Activated B cell treated with CpG ODN at 0.5 μM for 24 hours (primary cell): ENCODE data around the gene TROAP. TPM values are rescaled to one million over a fixed set of nuclear protein-coding genes. Genes with fewer than 3 reads are reported as not detected.
"Not testable (repeated sequence)": the region's sequence is repeated elsewhere in the genome, so short reads cannot be mapped to it uniquely, and the experiment has no call there.

Experiments
- ATAC-seq: fragments of 200-7000 bp; cut with Tn5 transposase; one replicate; pipeline ENCODE4 v1.10.0; 2021; ENCODE audit warnings: low read depth, mild to moderate bottlenecking, moderate library complexity
- CTCF ChIA-PET: fragments of 350-600 bp; sonication (Branson Sonifier 250); formaldehyde crosslinking; loops from one replicate; lab custom pipeline; 2021; ENCODE audit warnings: antibody characterized with exemption; lab: Charles Lee
- POLR2A ChIA-PET: fragments of 350-600 bp; sonication (Branson Sonifier 250); formaldehyde crosslinking; loops from one replicate; lab custom pipeline; 2021; ENCODE audit warnings: antibody characterized with exemption; lab: Charles Lee
- DNase-seq: peaks from one replicate; pipeline ENCODE4 v3.0.0; 2022
- H3K27ac Mint-ChIP-seq: one replicate; pipeline ENCODE4 v1.8.0; 2020; ENCODE audit warnings: mixed read lengths
- H3K27me3 Mint-ChIP-seq: one replicate; pipeline ENCODE4 v1.8.0; 2021; ENCODE audit warnings: mixed read lengths
- H3K36me3 Mint-ChIP-seq: one replicate; pipeline ENCODE4 v1.8.0; 2021; ENCODE audit warnings: low read depth, mixed read lengths
- H3K4me1 Mint-ChIP-seq: one replicate; pipeline ENCODE4 v1.8.0; 2021; ENCODE audit warnings: mixed read lengths
- H3K4me3 Mint-ChIP-seq: one replicate; pipeline ENCODE4 v1.8.0; 2020; ENCODE audit warnings: mild to moderate bottlenecking, mixed read lengths
- H3K9me3 Mint-ChIP-seq: one replicate; pipeline ENCODE4 v1.8.0; 2020; ENCODE audit warnings: mixed read lengths
- intact Hi-C: fragments of 100-400 bp; cut with micrococcal nuclease; formaldehyde crosslinking; loops from one replicate; pipeline ENCODE4 v1.15.1; 2024
- total RNA-seq: library from RNA; stranded (reverse); gene quantifications from 2 replicates; pipeline ENCODE4 v1.2.3, GENCODE V29; 2022
- TF ChIP-seq, protein P1 (sequence below): fragments of 200-600 bp; IDR thresholded peaks from one replicate; pipeline ENCODE4 v1.8.0; 2022; ENCODE audit warnings: antibody characterized with exemption, mild to moderate bottlenecking

TROAP gene
- total RNA-seq, 1 donor from 2014 or later: 3.1 TPM

GRCh38 chr12:49301760-49302159, 21.3 kb upstream of the TROAP start:
- peaks cover 15% of the 10 kb centered on the region for H3K4me1 Mint-ChIP-seq
- no peak for ATAC-seq
- no peak overlapping the region for H3K4me3 Mint-ChIP-seq
- TF ChIP-seq, protein P1, sequence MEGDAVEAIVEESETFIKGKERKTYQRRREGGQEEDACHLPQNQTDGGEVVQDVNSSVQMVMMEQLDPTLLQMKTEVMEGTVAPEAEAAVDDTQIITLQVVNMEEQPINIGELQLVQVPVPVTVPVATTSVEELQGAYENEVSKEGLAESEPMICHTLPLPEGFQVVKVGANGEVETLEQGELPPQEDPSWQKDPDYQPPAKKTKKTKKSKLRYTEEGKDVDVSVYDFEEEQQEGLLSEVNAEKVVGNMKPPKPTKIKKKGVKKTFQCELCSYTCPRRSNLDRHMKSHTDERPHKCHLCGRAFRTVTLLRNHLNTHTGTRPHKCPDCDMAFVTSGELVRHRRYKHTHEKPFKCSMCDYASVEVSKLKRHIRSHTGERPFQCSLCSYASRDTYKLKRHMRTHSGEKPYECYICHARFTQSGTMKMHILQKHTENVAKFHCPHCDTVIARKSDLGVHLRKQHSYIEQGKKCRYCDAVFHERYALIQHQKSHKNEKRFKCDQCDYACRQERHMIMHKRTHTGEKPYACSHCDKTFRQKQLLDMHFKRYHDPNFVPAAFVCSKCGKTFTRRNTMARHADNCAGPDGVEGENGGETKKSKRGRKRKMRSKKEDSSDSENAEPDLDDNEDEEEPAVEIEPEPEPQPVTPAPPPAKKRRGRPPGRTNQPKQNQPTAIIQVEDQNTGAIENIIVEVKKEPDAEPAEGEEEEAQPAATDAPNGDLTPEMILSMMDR: no peak
- peaks cover 41% of the 10 kb centered on the region for H3K27me3 Mint-ChIP-seq
- no peaks in the 10 kb centered on the region for H3K36me3 Mint-ChIP-seq
- ChIA-PET POLR2A (no interaction called here), CTCF (no interaction called here)
- H3K9me3 Mint-ChIP-seq: no peaks in the 10 kb centered on the region
- DNase-seq: no peak
- intact Hi-C loops: no loop called here
- no peak overlapping the region for H3K27ac Mint-ChIP-seq

DNA sequence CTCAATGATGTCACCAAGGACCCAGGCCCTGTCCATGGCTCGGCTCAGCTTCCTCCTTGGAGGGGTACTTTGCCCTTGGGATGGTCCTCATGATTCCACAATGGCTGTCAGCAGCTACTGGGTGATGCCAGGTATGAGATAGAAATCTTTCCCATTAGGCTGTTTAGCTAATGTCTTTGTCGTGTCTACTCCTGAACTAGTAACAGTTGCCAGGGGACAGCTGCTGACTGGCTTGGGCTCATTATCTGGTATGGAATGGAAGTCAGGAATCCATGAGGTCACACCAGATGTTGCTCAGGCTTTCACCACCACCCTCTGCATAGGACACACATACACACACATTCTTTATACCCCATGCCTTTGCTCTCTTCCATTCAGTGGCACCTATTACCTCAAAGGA, 18.9 kb upstream of the TROAP start:
- CTCF ChIA-PET: interaction anchor here (1.0 kb wide), 2 partner anchors 11 to 15 kb away, joined by 3 to 5 read pairs; no protein-coding TSS in a partner anchor
- POLR2A ChIA-PET: interaction anchor here (0.6 kb wide), 1 partner anchor 13 kb away, joined by 5 read pairs; no protein-coding TSS in a partner anchor
- TF ChIP-seq, protein P1: no peak

DNA sequence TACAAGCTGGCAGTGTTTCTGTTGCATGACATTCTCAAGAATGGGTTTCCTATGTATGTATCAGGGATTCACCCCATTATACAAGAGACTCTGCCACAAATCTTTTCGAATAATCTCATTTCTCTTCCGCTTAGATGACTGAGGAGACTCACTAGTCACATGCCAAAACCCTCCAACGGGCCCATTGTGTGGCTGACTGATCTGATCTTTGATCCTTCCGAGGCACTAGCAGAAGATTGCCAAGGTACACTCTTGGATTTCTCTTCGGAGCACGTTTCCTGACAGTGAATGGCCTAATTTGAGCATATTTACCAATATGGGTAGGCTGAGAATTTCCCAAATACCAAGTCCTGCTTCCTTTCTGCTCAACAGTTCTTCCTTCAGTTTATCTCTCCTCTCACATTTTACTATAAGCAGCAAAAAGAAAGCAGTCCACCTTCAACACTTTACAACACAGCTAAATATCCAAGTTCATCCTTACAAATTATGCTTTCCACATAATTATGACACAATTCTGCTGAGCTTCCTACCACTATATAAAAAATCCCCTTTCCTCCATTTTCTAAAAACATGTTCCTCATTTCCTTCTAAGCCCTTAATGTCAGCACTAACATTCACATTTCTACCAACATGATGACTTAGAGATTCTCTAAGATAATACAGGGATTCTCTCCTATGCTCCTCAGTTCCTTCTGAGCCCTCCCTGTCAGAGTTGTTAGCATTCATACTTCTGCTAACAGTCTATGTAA, 17.1 kb upstream of the TROAP start:
- H3K27me3 Mint-ChIP-seq: peaks cover 37% of the 10 kb centered on the region
- TF ChIP-seq, protein P1: no peak
- H3K27ac Mint-ChIP-seq: no peak overlapping the region
- ChIA-PET POLR2A (no interaction called here), CTCF (no interaction called here)
- DNase-seq (no peak), ATAC-seq (no peak)
- no peaks in the 10 kb centered on the region for H3K36me3 Mint-ChIP-seq
- no peak overlapping the region for H3K4me3 Mint-ChIP-seq
- no peaks in the 10 kb centered on the region for H3K4me1 Mint-ChIP-seq
- no peaks in the 10 kb centered on the region for H3K9me3 Mint-ChIP-seq
- intact Hi-C loops: no loop called here

More for the DNA sequence above, 18.9 kb upstream of the TROAP start:
- no peak for ATAC-seq
- intact Hi-C loops: no loop called here
- Mint-ChIP-seq H3K27me3 (peaks cover 39% of the 10 kb centered on the region), H3K36me3 (no peaks in the 10 kb centered on the region), H3K27ac (no peak overlapping the region), H3K4me1 (no peaks in the 10 kb centered on the region), H3K9me3 (no peaks in the 10 kb centered on the region), H3K4me3 (no peak overlapping the region)
- DNase-seq: no peak

GRCh38 chr12:49309386-49309785, 13.7 kb upstream of the TROAP start:
- intact Hi-C loops: no loop called here
- Mint-ChIP-seq H3K9me3 (no peaks in the 10 kb centered on the region), H3K27me3 (peaks cover 26% of the 10 kb centered on the region), H3K4me1 (no peaks in the 10 kb centered on the region), H3K4me3 (no peak overlapping the region), H3K36me3 (no peaks in the 10 kb centered on the region), H3K27ac (no peak overlapping the region)
- ChIA-PET CTCF (no interaction called here), POLR2A (no interaction called here)
- ATAC-seq (no peak), DNase-seq (no peak)
- TF ChIP-seq, protein P1: no peak

DNA sequence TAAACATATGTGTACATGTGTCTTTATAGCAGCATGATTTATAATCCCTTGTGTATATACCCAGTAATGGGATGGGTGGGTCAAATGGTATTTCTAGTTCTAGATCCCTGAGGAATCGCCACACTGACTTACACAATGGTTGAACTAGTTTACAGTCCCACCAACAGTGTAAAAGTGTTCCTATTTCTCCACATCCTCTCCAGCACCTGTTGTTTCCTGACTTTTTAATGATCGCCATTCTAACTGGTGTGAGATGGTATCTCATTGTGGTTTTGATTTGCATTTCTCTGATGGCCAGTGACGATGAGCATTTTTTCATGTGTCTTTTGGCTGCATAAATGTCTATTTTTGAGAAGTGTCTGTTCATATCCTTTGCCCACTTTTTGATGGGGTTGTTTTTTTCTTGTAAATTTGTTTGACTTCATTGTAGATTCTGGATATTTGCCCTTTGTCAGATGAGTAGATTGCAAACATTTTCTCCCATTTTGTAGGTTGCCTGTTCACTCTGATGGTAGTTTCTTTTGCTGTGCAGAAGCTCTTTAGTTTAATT, 12.5 kb upstream of the TROAP start:
- POLR2A ChIA-PET, H3K9me3 Mint-ChIP-seq, H3K4me1 Mint-ChIP-seq, intact Hi-C loops, H3K36me3 Mint-ChIP-seq, CTCF ChIA-PET, H3K27ac Mint-ChIP-seq, DNase-seq, H3K4me3 Mint-ChIP-seq, ATAC-seq: not testable (repeated sequence)
- H3K27me3 Mint-ChIP-seq: peaks cover 28% of the 10 kb centered on the region
